Measurements from ENCODE around the gene KRT13. TPM values are rescaled to one million over a fixed set of nuclear protein-coding genes. Genes with fewer than 3 reads are reported as not detected.

Gene KRT13
- total and polyA plus RNA-seq, 2 donors, result 75.9 to 81.7 TPM

GRCh38 chr17:41507315-41507880, 2.0 kb upstream of the KRT13 start:
- Histone ChIP-seq H3K36me3 (ENCODE audit: control insufficient read depth in 2 of 2, insufficient read depth in 2 of 2, low read length in 1 of 2) (no peaks in the 10 kb centered on the region), H3K9me3 (ENCODE audit: control insufficient read depth in 2 of 2, insufficient read depth in 1 of 2, low read length in 1 of 2) (no peaks in the 10 kb centered on the region), H3K4me3 (ENCODE audit: low read length in 2 of 2) (no peak overlapping the region), H3K27me3 (ENCODE audit: control insufficient read depth in 2 of 2, insufficient read depth in 1 of 2, low read length in 1 of 2) (no peaks in the 10 kb centered on the region), H3K27ac (ENCODE audit: low read depth in 1 of 2, low read length in 1 of 2) (no peak overlapping the region), H3K4me1 (ENCODE audit: control insufficient read depth in 2 of 2, insufficient read depth in 2 of 2, low read length in 2 of 2) (peaks cover 0 to 11% of the 10 kb centered on the region in 2 donors)
- no peak for DNase-seq (ENCODE audit: low read depth in 6 of 9, low spot score in 9 of 9)
- 77% methylated on average over 10 of the region's 10 CpGs for WGBS

GRCh38 chr17:41505809-41506767, 676 bp upstream of the KRT13 start:
- WGBS, result 82% methylated on average over 14 of the region's 14 CpGs
- no peak for DNase-seq (ENCODE audit: low read depth in 6 of 9, low spot score in 9 of 9)
- Histone ChIP-seq H3K9me3 (ENCODE audit: control insufficient read depth in 2 of 2, insufficient read depth in 1 of 2, low read length in 1 of 2) (no peaks in the 10 kb centered on the region), H3K4me1 (ENCODE audit: control insufficient read depth in 2 of 2, insufficient read depth in 2 of 2, low read length in 2 of 2) (peaks cover 0 to 11% of the 10 kb centered on the region in 2 donors), H3K4me3 (ENCODE audit: low read length in 2 of 2) (no peak overlapping the region), H3K36me3 (ENCODE audit: control insufficient read depth in 2 of 2, insufficient read depth in 2 of 2, low read length in 1 of 2) (no peaks in the 10 kb centered on the region), H3K27me3 (ENCODE audit: control insufficient read depth in 2 of 2, insufficient read depth in 1 of 2, low read length in 1 of 2) (no peaks in the 10 kb centered on the region), H3K27ac (ENCODE audit: low read depth in 1 of 2, low read length in 1 of 2) (no peak overlapping the region)

GRCh38 chr17:41504246-41504977, 1.0 kb downstream of the KRT13 start:
- H3K4me1 ChIP-seq (ENCODE audit: control insufficient read depth in 2 of 2, insufficient read depth in 2 of 2, low read length in 2 of 2), result peaks cover 0 to 11% of the 10 kb centered on the region in 2 donors
- H3K27me3 ChIP-seq (ENCODE audit: control insufficient read depth in 2 of 2, insufficient read depth in 1 of 2, low read length in 1 of 2), result no peaks in the 10 kb centered on the region
- WGBS, result 89% methylated on average over 8 of the region's 8 CpGs
- DNase-seq (ENCODE audit: low read depth in 6 of 9, low spot score in 9 of 9), result peak in 1 of 9 donors; percentile 12
- H3K4me3 ChIP-seq (ENCODE audit: low read length in 2 of 2), result no peak overlapping the region
- no peaks in the 10 kb centered on the region for H3K36me3 ChIP-seq (ENCODE audit: control insufficient read depth in 2 of 2, insufficient read depth in 2 of 2, low read length in 1 of 2)
- peak overlapping the region in 1 of 2 donors; percentile 28 for H3K27ac ChIP-seq (ENCODE audit: low read depth in 1 of 2, low read length in 1 of 2)
- H3K9me3 ChIP-seq (ENCODE audit: control insufficient read depth in 2 of 2, insufficient read depth in 1 of 2, low read length in 1 of 2), result no peaks in the 10 kb centered on the region

- no peaks in the 10 kb centered on the region for H3K36me3 ChIP-seq (ENCODE audit: control insufficient read depth in 2 of 2, insufficient read depth in 2 of 2, low read length in 1 of 2)
- H3K4me1 ChIP-seq (ENCODE audit: control insufficient read depth in 2 of 2, insufficient read depth in 2 of 2, low read length in 2 of 2), result peaks cover 0 to 14% of the 10 kb centered on the region in 2 donors
- no peak for DNase-seq (ENCODE audit: low read depth in 6 of 9, low spot score in 9 of 9)
- H3K27ac ChIP-seq (ENCODE audit: low read depth in 1 of 2, low read length in 1 of 2), result no peak overlapping the region
- no peaks in the 10 kb centered on the region for H3K27me3 ChIP-seq (ENCODE audit: control insufficient read depth in 2 of 2, insufficient read depth in 1 of 2, low read length in 1 of 2)
- no peaks in the 10 kb centered on the region for H3K9me3 ChIP-seq (ENCODE audit: control insufficient read depth in 2 of 2, insufficient read depth in 1 of 2, low read length in 1 of 2)
- WGBS, result 95% methylated on average over 9 of the region's 9 CpGs
- no peak overlapping the region for H3K4me3 ChIP-seq (ENCODE audit: low read length in 2 of 2)
These were observed 2.2 kb downstream of the KRT13 start for GRCh38 chr17:41503202-41503601.

DNA sequence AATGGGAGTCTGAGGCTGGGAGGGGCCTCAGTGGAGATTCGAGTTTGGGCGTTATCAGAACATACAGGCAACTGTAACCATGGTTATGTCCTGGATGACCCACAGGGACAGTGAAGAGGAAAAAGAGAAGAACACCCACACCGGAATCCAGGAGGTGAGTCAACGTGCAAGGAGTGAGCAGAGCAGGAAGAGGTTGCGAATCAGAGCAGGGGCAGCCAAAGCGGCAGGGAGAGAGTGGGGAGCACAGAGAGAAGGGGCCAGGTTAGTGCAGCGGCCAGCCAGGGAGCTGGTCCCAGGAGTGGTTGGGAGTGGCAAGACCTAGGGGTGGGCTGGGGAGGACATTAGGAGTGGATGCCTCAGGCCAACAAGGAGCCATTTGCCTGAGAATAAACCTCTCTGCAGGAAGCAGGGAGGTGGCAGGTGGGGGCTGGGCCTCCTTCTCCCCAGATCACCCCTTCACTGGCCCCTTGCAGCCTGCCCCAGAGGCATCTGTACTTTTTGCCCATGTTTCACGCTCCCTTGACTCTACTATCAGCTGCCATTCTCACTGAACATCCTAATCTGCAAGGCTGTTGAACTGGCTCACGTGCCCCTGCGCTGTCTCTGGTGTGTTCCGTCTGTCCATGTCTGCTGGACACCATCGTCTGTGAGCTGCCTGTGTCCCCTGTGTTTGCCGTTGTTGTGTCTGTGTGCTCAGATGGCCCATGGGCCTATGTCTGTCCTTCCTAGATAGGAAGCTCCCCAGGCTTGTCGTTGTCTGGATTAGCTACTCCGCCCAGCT, 5.1 kb downstream of the KRT13 start:
- H3K36me3 ChIP-seq (ENCODE audit: control insufficient read depth in 2 of 2, insufficient read depth in 2 of 2, low read length in 1 of 2), result no peaks in the 10 kb centered on the region
- no peaks in the 10 kb centered on the region for H3K9me3 ChIP-seq (ENCODE audit: control insufficient read depth in 2 of 2, insufficient read depth in 1 of 2, low read length in 1 of 2)
- DNase-seq (ENCODE audit: low read depth in 6 of 9, low spot score in 9 of 9), result no peak
- H3K4me3 ChIP-seq (ENCODE audit: low read length in 2 of 2), result no peak overlapping the region
- H3K27ac ChIP-seq (ENCODE audit: low read depth in 1 of 2, low read length in 1 of 2), result no peak overlapping the region
- WGBS, result 84% methylated on average over 15 of the region's 15 CpGs
- H3K27me3 ChIP-seq (ENCODE audit: control insufficient read depth in 2 of 2, insufficient read depth in 1 of 2, low read length in 1 of 2), result no peaks in the 10 kb centered on the region
- H3K4me1 ChIP-seq (ENCODE audit: control insufficient read depth in 2 of 2, insufficient read depth in 2 of 2, low read length in 2 of 2), result peaks cover 0 to 9% of the 10 kb centered on the region in 2 donors

DNA sequence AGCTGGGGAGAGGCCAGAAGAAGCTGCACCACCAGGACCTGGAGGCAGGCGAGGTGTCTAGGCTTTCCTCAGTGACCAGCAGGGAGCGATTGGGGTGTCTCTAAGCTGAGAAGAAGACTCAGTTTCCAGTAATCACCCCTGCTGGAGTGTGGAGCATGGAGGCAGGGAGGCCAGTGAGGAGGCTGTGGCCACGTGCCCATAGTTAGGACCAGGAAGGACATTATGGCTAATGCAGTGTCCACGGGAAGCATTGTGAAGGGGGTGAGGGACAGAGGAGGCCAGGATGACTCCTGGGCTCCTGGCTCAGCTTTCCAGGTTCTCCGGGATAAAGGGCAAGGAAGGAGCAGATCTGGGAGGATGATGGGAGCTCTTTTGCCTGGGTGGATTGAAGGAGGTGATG, 5.7 kb downstream of the KRT13 start:
- H3K4me3 ChIP-seq (ENCODE audit: low read length in 2 of 2), result no peak overlapping the region
- no peaks in the 10 kb centered on the region for H3K36me3 ChIP-seq (ENCODE audit: control insufficient read depth in 2 of 2, insufficient read depth in 2 of 2, low read length in 1 of 2)
- WGBS, result 90% methylated on average over 5 of the region's 5 CpGs
- no peaks in the 10 kb centered on the region for H3K9me3 ChIP-seq (ENCODE audit: control insufficient read depth in 2 of 2, insufficient read depth in 1 of 2, low read length in 1 of 2)
- no peak overlapping the region for H3K27ac ChIP-seq (ENCODE audit: low read depth in 1 of 2, low read length in 1 of 2)
- no peaks in the 10 kb centered on the region for H3K27me3 ChIP-seq (ENCODE audit: control insufficient read depth in 2 of 2, insufficient read depth in 1 of 2, low read length in 1 of 2)
- peaks cover 0 to 3% of the 10 kb centered on the region in 2 donors for H3K4me1 ChIP-seq (ENCODE audit: control insufficient read depth in 2 of 2, insufficient read depth in 2 of 2, low read length in 2 of 2)
- no peak for DNase-seq (ENCODE audit: low read depth in 6 of 9, low spot score in 9 of 9)

GRCh38 chr17:41498276-41498675, 7.1 kb downstream of the KRT13 start:
- Histone ChIP-seq H3K36me3 (ENCODE audit: control insufficient read depth in 2 of 2, insufficient read depth in 2 of 2, low read length in 1 of 2) (no peaks in the 10 kb centered on the region), H3K9me3 (ENCODE audit: control insufficient read depth in 2 of 2, insufficient read depth in 1 of 2, low read length in 1 of 2) (no peaks in the 10 kb centered on the region), H3K4me1 (ENCODE audit: control insufficient read depth in 2 of 2, insufficient read depth in 2 of 2, low read length in 2 of 2) (peaks cover 0 to 5% of the 10 kb centered on the region in 2 donors), H3K4me3 (ENCODE audit: low read length in 2 of 2) (no peak overlapping the region), H3K27ac (ENCODE audit: low read depth in 1 of 2, low read length in 1 of 2) (peak overlapping the region in 1 of 2 donors; percentile 11), H3K27me3 (ENCODE audit: control insufficient read depth in 2 of 2, insufficient read depth in 1 of 2, low read length in 1 of 2) (no peaks in the 10 kb centered on the region)
- WGBS, result 85% methylated on average over 6 of the region's 6 CpGs
- no peak for DNase-seq (ENCODE audit: low read depth in 6 of 9, low spot score in 9 of 9)

- Histone ChIP-seq H3K27ac (ENCODE audit: low read depth in 1 of 2, low read length in 1 of 2) (no peak overlapping the region), H3K27me3 (ENCODE audit: control insufficient read depth in 2 of 2, insufficient read depth in 1 of 2, low read length in 1 of 2) (no peaks in the 10 kb centered on the region), H3K4me3 (ENCODE audit: low read length in 2 of 2) (no peak overlapping the region), H3K36me3 (ENCODE audit: control insufficient read depth in 2 of 2, insufficient read depth in 2 of 2, low read length in 1 of 2) (no peaks in the 10 kb centered on the region), H3K9me3 (ENCODE audit: control insufficient read depth in 2 of 2, insufficient read depth in 1 of 2, low read length in 1 of 2) (no peaks in the 10 kb centered on the region), H3K4me1 (ENCODE audit: control insufficient read depth in 2 of 2, insufficient read depth in 2 of 2, low read length in 2 of 2) (peaks cover 0 to 9% of the 10 kb centered on the region in 2 donors)
- WGBS, result 52% methylated on average over 12 of the region's 12 CpGs
- peak in 3 of 9 donors; percentile 11 to 32 (median 16) for DNase-seq (ENCODE audit: low read depth in 6 of 9, low spot score in 9 of 9)
These were observed 8.5 kb downstream of the KRT13 start for GRCh38 chr17:41496803-41497484.

Measured in thymus (tissue), 11 donors.